T-helper 22 cell (primary cell): ENCODE results near the gene MYZAP.

Experiments
- DNase-seq: peaks from one replicate; pipeline ENCODE4 v3.0.0-alpha.2; 2020; ENCODE audit warnings: low read depth

The MYZAP gene

DNA sequence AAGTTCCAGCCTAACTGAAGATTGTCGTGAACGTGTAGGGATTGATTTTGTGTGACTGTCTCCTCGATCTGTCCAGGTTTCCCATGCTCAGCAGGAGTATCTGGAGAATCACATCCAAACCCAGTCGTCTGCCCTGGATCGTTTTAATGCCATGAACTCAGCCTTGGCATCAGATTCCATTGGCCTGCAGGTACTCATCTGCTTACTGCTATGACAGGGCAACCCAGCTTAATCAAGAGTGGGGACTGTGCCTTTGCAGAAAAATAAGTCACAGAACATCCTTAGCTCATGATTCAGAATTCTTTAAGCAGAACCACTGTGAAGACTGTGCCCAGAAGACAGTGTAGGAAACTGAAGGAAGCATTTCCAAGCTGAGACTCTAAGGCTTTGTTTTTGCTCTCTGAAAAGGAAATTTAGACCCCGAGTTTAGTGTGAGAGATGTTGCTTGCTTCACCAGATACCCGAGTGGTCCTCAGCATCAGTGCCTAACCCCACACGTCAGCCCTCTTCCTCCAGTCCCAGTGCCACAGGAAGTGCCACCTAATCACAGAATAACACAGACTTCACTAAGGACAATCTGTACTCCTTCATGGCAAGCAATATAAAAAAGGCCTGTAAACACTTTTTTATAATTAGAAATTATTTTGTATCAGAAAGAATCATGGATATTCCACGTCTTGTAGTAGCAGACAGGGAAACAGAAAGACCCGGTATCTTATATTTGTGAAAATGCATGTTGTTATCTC lies 34.2 kb downstream of the MYZAP start:
- no peak for DNase-seq

GRCh38 chr15:57626713-57627440 lies 35.2 kb downstream of the MYZAP start:
- DNase-seq, result no peak

DNA sequence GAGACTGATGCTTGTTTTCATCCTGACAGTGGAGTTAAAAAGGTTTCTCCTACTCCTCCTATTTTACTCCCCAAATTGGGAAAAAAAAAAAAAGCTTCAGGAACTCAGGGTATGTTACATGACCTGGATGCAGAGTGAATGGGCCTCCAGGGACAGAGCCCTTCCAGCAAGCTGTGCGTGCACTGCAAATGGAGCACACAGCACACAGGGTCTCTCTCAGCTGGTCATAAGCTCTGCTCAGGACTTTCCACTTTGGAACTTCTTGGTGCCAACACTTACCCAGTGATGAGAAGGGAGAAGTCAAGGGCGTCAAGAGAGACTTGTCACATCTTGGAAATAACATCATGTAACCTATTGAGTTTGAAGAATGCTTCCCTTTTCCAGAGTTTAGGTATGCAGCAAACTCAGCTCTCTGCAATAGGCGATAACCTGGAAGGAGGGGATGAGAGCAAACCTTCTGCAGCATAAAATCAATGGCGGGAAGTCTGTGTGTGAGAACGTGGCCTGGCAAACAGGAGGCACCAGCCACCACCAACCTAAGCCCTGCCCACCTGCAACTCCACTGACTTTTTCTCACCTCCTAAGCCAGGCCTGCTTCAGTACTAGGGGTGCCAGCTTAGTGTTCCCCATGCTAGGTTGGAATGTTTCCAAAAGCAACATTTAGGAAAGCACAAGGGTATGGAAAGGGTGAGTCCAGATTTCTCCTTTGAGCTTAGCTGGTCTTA lies 39.8 kb downstream of the MYZAP start:
- DNase-seq, result no peak

GRCh38 chr15:57634290-57634689 lies 42.6 kb downstream of the MYZAP start:
- no peak for DNase-seq

- DNase-seq, result no peak
Measured at GRCh38 chr15:57635300-57635909, 43.7 kb downstream of the MYZAP start.

- no peak for DNase-seq
Measured at GRCh38 chr15:57637846-57638245, 46.1 kb downstream of the MYZAP start.

DNA sequence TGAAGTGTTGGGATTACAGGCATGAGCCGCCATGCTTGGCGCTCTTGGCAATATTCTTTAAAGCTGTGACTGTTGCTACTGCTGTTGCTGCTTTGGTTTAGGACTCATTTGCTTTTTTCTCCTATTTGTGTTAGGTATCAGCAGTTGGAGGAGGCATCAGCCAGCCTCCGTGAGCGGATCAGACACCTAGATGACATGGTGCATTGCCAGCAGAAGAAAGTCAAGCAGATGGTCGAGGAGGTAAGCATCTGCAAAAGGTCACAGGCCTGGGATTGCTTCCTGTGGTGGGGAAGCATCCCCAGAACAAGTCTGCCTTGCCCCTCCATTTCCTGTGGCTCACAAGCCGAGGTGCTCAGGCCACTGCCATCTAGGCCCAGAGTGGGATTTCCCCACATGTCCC lies 47.6 kb downstream of the MYZAP start:
- no peak for DNase-seq

DNA sequence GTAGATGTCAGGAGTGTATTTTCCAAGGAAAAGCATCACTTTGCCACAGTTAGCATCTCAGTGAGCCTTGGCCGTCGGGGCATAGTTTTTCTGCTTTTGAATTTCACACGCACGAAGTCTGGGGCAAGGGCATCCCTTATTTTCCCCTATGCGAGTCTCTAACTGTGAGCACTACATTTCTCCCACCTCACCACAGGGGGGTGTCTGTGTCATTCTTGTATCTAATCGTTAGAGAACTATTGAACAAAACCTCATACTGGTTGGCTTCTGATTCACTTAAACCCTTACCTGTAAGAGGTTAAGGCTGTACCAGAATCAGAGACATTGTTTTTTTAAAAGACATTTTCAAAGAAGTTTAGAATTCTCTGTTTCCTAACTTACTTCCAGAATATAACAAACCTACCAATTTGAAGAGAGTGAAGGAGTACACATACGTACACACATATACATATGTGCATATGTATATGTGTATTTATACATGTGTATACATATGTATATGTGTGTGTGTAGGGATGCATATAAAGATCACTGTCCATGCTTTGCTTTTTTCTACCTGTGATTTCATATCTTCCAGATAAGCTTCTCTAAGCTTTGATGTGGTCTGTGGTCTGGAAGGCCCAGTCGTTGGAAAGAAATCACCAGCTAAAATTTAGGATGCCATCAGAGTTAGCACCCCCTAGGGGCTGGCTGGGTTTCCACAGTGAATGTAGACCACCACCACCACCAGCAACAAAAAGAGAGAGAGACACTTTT lies 49.4 kb downstream of the MYZAP start:
- DNase-seq, result no peak

DNA sequence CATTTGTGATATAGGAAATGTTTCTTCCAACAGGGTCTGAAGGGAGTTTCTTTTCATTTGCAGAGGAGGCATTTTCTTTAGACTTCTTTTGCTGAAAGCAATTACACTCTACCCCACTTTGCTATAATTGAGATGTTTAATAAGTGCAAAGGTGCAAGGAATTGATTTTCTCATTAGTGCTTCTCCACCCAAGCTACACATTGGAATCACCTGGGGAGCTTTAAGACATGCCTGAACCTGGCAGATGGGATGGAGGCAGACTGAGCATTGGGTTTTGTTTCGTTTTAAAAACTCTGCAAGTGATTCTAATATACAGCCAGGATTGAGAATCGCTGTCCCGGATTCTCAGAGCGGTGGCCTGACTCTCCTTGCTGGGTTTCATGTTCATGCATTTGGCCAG lies 52.1 kb downstream of the MYZAP start:
- DNase-seq, result no peak

DNA sequence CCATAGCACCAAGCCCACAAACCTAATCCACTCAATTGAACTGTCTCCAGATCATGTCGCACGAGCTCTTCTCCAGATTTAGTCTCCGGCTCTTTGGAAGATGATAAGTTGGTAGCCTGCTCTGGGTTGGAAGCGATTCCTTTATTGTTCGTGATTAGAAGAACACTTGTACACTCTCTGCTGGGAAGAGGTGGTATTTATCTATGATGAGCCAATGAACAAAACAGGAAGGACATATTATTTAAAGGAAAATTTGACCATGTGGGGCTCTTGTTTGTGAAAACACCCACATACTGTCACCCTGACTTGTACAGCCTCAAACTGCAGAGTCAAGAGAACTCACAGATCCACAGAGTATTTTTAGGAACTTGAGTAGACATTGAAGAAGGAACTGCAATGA lies 54.4 kb downstream of the MYZAP start:
- DNase-seq, result no peak

DNA sequence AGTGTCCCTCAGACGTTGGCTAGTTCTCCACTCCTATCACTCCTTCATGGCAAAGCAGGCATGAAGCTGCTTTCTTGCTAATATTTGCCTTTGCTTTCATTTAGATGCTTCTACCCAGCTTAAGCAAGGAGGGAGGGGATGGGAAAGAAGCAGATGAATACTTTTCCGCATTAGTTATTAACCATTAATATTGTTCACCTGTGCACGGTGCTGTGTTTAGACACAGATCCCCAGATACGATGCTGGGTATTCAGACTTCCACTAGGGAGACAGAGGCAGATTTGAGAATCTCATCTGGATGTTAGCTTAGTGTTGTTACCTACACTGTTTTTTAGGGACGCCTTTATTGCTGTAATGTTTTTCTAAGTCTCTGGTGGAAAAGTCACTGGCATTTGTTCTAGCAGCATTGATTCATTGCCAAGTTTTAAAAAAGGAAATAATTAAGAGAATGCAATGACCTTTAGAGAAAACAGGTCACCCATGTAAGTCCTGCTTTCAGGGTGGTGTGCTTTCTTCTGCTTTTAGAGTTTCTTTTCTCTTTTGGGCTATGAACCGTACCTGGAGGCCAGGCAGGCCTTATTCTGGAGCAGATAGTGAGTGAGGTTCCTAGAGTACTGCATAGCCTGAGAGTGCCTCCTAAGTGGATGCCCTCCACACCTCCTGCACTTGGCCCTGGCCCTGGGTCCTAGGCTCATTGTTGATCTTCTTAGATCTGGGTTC lies 55.5 kb downstream of the MYZAP start:
- DNase-seq, result no peak

GRCh38 chr15:57647791-57648130 lies 56.1 kb downstream of the MYZAP start:
- DNase-seq, result no peak

GRCh38 chr15:57649138-57649537 lies 57.4 kb downstream of the MYZAP start:
- no peak for DNase-seq

DNA sequence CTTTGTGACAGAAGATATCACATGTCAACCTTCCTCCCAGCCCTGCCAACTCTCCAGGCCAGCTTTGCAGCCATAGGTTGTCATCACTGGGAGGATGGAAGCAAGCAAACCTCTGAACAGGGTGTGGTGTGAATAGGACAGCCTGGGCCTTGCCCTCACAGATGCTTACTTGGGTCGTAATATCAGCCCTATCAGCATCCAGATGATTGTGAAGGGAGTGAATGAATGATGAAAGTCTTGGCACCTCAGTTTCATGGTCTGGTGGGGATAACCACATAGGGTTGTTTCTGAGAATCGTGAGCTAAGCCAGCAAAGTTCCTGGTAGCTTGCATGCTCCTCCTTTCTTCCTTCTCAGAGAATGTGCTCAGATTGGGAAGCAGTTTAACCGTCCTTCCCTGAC lies 59.7 kb downstream of the MYZAP start:
- no peak for DNase-seq

DNA sequence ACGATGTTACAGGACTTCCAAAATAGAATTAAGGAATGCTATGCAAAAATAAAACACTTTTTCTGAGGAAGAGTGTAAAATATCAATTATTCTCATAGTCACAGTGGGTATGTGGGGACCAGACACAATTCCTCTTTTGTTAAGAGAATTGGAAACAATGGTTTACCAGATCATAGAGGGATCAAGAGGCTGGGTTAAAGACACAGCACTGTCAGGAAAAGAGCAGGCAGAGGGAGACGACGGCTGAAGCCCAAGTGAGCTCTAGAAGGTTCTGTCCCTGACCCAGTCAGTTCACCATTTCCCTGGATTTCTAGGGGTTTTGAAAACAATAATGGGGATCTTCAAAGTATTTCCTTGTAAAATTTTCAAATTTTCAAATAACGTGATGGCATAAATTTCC lies 60.8 kb downstream of the MYZAP start:
- DNase-seq, result no peak

DNA sequence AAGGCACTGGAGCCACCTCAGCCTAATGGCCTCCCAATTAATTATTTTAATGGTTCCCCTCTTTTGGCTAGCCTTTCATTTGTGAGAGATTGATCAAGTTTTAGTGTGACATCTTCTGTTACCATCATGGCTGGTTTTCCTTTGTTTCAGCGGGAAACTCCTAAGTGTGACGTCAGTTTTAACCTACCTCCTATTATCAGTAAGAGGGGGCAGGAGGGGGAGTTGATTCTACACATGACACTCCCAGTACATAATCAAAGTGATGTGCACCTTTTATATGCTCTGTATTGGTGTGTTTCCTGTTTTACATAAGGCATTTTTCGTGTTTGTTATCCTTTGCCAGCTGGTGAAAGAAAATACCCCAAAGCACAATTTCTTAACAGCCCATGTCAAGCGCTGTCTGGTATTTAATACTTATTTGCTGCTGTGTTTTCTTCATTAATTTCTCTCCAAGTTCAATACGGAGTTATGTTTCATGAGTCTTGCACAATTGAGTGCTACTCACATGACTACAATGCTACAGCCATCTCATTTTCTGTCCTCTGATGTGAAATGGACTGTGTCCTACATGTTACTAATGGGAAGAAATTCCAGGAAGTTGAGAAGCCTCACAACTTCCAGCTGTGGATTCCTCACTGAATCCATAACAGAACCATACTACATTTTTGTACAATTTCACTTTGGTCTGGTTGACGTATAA lies 62.6 kb downstream of the MYZAP start:
- DNase-seq, result no peak

- no peak for DNase-seq
Measured at GRCh38 chr15:57655053-57655452, 63.3 kb downstream of the MYZAP start.

GRCh38 chr15:57655809-57656208 lies 64.1 kb downstream of the MYZAP start:
- no peak for DNase-seq

- DNase-seq, result no peak
Measured at GRCh38 chr15:57656434-57656833, 64.7 kb downstream of the MYZAP start.

- DNase-seq, result no peak
Measured at GRCh38 chr15:57657619-57658018, 65.9 kb downstream of the MYZAP start.
